GM18909 (cell line): ENCODE data around the gene BPIFB2.

Experiments used
- ATAC-seq: cut with Tn5 transposase; IDR thresholded peaks from one replicate; pipeline ENCODE4 v1.9.1; 2021; ENCODE audit warnings: mild to moderate bottlenecking; ENCODE audit not compliant: unreplicated experiment, poor library complexity

Gene BPIFB2

GRCh38 chr20:33004141-33004751 is 3.3 kb upstream of the BPIFB2 start, which contains the start of gene SUN5:
SUN5 (minus strand) TSS chr20:33004433; CDS start chr20:33004340, 93 bp downstream.
- no peak for ATAC-seq

- no peak for ATAC-seq
These were observed 2.4 kb upstream of the BPIFB2 start for GRCh38 chr20:33005132-33005566.

GRCh38 chr20:33005908-33006775 is 1.4 kb upstream of the BPIFB2 start:
- no peak for ATAC-seq

- ATAC-seq, result no peak
These were observed 628 bp upstream of the BPIFB2 start for GRCh38 chr20:33006776-33007375.

GRCh38 chr20:33008336-33009213 is 1.1 kb downstream of the BPIFB2 start:
- no peak for ATAC-seq

GRCh38 chr20:33009214-33010132 is 2.0 kb downstream of the BPIFB2 start:
- no peak for ATAC-seq

- ATAC-seq, result no peak
These were observed 2.6 kb downstream of the BPIFB2 start for GRCh38 chr20:33010133-33010504.

- no peak for ATAC-seq
These were observed 3.4 kb downstream of the BPIFB2 start for GRCh38 chr20:33010674-33011449.

GRCh38 chr20:33012327-33013189 is 5.1 kb downstream of the BPIFB2 start:
- no peak for ATAC-seq

- no peak for ATAC-seq
These were observed 6.3 kb downstream of the BPIFB2 start for GRCh38 chr20:33013701-33014326.

GRCh38 chr20:33014336-33015113 is 7.0 kb downstream of the BPIFB2 start:
- ATAC-seq, result no peak

- ATAC-seq, result no peak
These were observed 7.6 kb downstream of the BPIFB2 start for GRCh38 chr20:33015114-33015484.

- ATAC-seq, result no peak
These were observed 8.4 kb downstream of the BPIFB2 start for GRCh38 chr20:33015700-33016580.

GRCh38 chr20:33016581-33017109 is 9.1 kb downstream of the BPIFB2 start:
- ATAC-seq, result no peak

- no peak for ATAC-seq
These were observed 10.0 kb downstream of the BPIFB2 start for GRCh38 chr20:33017542-33017941.
